Esophagus squamous epithelium (tissue), 4 donors: ENCODE results near the gene PTPRQ.

Experiments
- CTCF ChIP-seq, 6 experiments: fragments of 450-650 bp in 4 of 6; fragments of 200-600 bp in 2 of 6; sonication (generic) in 2 of 6; IDR thresholded peaks; one replicate each; pipeline ENCODE4 v1.5.1; 2016 to 2019; ENCODE audit warnings: antibody characterized with exemption in 6 of 6, mild to moderate bottlenecking in 4 of 6, moderate library complexity in 4 of 6
- POLR2A ChIP-seq, 4 donors: fragments of 450-650 bp; IDR thresholded peaks; one replicate each; pipeline ENCODE4 v1.6.1; 2017; ENCODE audit warnings: antibody characterized with exemption in 4 of 4, mild to moderate bottlenecking in 4 of 4, moderate library complexity in 3 of 4

GRCh38 chr12:80485222-80485987, 41.4 kb downstream of the PTPRQ start:
- TF ChIP-seq CTCF (IDR thresholded peaks at IDR 0.05) (no peak), POLR2A (IDR thresholded peaks at IDR 0.05) (no peak)
